ENCODE data around the gene C16orf82. TPM values are rescaled to one million over a fixed set of nuclear protein-coding genes. Genes with fewer than 3 reads are reported as not detected.

C16orf82 gene
- polyA plus RNA-seq, 1 of the 3 experiments (the other 2 are of a cell fraction), result not detected

GRCh38 chr16:27109666-27110523 is 43.2 kb downstream of the C16orf82 start:
- peak overlapping the region; percentile 72 for H3K4me2 ChIP-seq
- H2AFZ ChIP-seq (ENCODE audit: low read depth), result peak overlapping the region; percentile 83
- H3K36me3 ChIP-seq (replicated peaks in 1 of 2; ENCODE audit: control insufficient read depth in 1 of 2, insufficient read depth in 2 of 2, low read length in 1 of 2), result no peaks in the 10 kb centered on the region
- POLR2A ChIA-PET, result interaction anchor here (1.3 kb wide), 1 partner anchor 112 kb away, joined by 4 read pairs; no protein-coding TSS in a partner anchor
- H3K9me3 ChIP-seq, result no peaks in the 10 kb centered on the region
- H3K9me2 ChIP-seq, result no peaks in the 10 kb centered on the region
- TF ChIP-seq TAF1 (IDR thresholded peaks at IDR 0.05; ENCODE audit: borderline replicate concordance, low read depth, low read length) (no peak), SMC3 (IDR thresholded peaks at IDR 0.05; ENCODE audit: low read depth, low read length) (peak; percentile 48), RAD21 (IDR thresholded peaks at IDR 0.05; ENCODE audit: low read length) (peak; percentile 74), GATA2 (CRISPR knock-in tag; IDR thresholded peaks at IDR 0.05) (no peak), IRF3 (IDR thresholded peaks at IDR 0.05; ENCODE audit: low read depth, low read length) (no peak), CTCF (IDR thresholded peaks at IDR 0.05) (peak; percentile 72), PBX3 (IDR thresholded peaks at IDR 0.05) (no peak)
- H3K79me2 ChIP-seq (ENCODE audit: insufficient read depth), result no peaks in the 10 kb centered on the region
- H3K9ac ChIP-seq, result no peak overlapping the region; the same call in 1 of the 2 replicates
- H3K4me1 ChIP-seq (ENCODE audit: control insufficient read depth in 1 of 2, insufficient read depth in 2 of 2, low read depth in 1 of 2, low read length in 1 of 2), result peaks cover 0 to 7% of the 10 kb centered on the region in 2 experiments; a peak in 1 of 4 replicates
- H3K4me3 ChIP-seq (ENCODE audit: low read depth in 2 of 2, low read length in 1 of 2), result peak overlapping the region; percentile 37 to 60
- WGBS (ENCODE audit: low lambda C conversion rate), result 11% methylated on average over 30 of the region's 61 CpGs
- H4K20me1 ChIP-seq (ENCODE audit: insufficient read depth), result no peaks in the 10 kb centered on the region
- peak; percentile 93 for DNase-seq
- H3F3A ChIP-seq (replicated peaks; ENCODE audit: insufficient read depth), result no peaks in the 10 kb centered on the region
- CTCF ChIA-PET, result interaction anchor here (0.6 to 2.6 kb wide), 46 partner anchors 8 to 1876 kb away, joined by 3 to 15 read pairs (median 4); no protein-coding TSS in a partner anchor
- H3K27ac ChIP-seq (ENCODE audit: low read depth in 2 of 2, low read length in 1 of 2), result no peak overlapping the region
- H3K27me3 ChIP-seq (ENCODE audit: insufficient read depth), result no peaks in the 10 kb centered on the region; the same call in 1 of the 2 replicates

GRCh38 chr16:27110524-27110896 is 43.8 kb downstream of the C16orf82 start:
- Histone ChIP-seq H3F3A (replicated peaks; ENCODE audit: insufficient read depth) (no peaks in the 10 kb centered on the region), H3K79me2 (ENCODE audit: insufficient read depth) (no peaks in the 10 kb centered on the region), H3K9ac (no peak overlapping the region), H3K4me1 (ENCODE audit: control insufficient read depth in 1 of 2, insufficient read depth in 2 of 2, low read depth in 1 of 2, low read length in 1 of 2) (peaks cover 0 to 7% of the 10 kb centered on the region in 2 experiments; a peak in 1 of 4 replicates), H3K4me2 (peak overlapping the region; percentile 72; the same call in 1 of the 2 replicates), H3K36me3 (replicated peaks in 1 of 2; ENCODE audit: control insufficient read depth in 1 of 2, insufficient read depth in 2 of 2, low read length in 1 of 2) (no peaks in the 10 kb centered on the region), H3K27me3 (ENCODE audit: insufficient read depth) (no peaks in the 10 kb centered on the region; the same call in 1 of the 2 replicates), H2AFZ (ENCODE audit: low read depth) (no peak overlapping the region; the same call in 1 of the 2 replicates), H3K27ac (ENCODE audit: low read depth in 2 of 2, low read length in 1 of 2) (no peak overlapping the region), H3K4me3 (ENCODE audit: low read depth in 2 of 2, low read length in 1 of 2) (no peak overlapping the region), H4K20me1 (ENCODE audit: insufficient read depth) (no peaks in the 10 kb centered on the region), H3K9me2 (no peaks in the 10 kb centered on the region), H3K9me3 (no peaks in the 10 kb centered on the region)
- TF ChIP-seq RFX5 (IDR thresholded peaks at IDR 0.05; ENCODE audit: low read length), result no peak
- ChIA-PET POLR2A (interaction anchor here (1.3 kb wide), 1 partner anchor 112 kb away, joined by 4 read pairs; no protein-coding TSS in a partner anchor), CTCF (interaction anchor here (0.6 to 2.6 kb wide), 39 partner anchors 8 to 1877 kb away, joined by 3 to 15 read pairs (median 4); no protein-coding TSS in a partner anchor)
- DNase-seq, result peak; percentile 30
- 16% methylated on average over 4 of the region's 7 CpGs for WGBS (ENCODE audit: low lambda C conversion rate)
